DMS53 treated with DMSO at 0.1 percent for 48 hours (cell line): ENCODE results near the gene DHX58.

ENCODE experiments used
- DNase-seq: peaks from one replicate; lab custom pipeline; 2025; ENCODE audit not compliant: unreplicated experiment; lab: John Stamatoyannopoulos, UW

The DHX58 gene

DNA sequence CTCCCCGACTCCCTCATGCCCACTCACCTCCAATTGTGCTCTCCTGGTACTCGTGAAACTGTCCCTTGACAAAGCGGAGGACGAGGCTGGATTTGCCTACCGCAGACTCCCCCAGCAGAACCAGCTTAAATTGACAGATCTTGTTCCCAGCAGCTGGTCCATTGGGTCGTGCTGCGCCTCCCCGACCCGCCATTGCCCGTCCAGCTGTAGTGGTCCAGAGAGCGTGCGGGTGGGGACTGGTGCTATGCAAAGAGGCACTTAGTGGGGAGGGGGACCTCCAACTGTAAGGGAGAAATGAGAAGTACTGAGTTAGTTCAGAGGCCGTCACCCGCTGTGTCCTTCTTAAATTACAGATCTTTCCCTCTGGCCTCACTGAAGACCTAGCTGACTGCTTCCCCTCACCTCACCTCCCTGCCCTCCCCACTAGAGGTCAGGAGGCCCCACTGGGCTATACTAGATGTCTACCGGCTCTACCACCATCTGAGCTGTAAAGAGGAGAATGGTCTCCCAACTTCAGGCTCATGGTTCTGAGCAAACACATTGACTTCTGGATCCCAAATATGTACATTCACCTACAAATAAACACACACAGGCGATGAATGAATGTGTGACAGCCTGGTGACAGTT lies 17.9 kb upstream of the DHX58 start:
- no peak for DNase-seq

DNA sequence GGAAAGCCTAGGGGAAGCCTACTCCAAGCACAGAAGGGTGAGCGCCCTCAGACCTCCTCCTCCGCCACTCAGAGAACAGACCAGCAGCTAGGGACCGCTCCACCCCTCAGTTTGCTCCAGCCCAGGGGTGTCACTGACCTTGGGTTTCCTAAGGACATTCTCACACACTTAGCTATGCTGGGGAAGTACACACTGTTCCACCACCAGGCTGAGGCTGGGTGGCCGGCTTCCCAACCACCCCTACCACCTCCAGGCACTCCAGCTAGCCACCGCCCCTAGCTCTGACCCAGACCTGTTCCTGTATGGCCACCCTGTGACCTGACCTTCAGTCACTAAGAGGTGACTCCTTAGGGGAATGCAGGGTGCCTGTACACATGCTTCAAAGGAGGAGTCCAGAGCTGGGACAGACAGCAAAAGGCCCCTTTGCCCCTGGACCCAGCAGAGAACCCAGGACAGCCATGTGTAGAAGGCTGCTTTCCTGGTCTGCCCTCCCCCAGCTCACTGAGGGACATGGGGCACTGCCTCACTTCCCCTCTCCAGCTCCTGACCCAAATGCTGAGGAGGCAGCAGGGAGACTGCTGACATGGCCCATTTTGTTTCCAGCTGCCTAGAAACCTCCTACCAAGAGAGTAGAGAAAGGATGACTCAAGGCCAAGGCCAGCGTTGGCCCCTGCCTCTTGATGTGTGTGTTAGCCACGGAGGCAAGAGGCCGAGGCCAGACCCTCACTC lies 16.8 kb upstream of the DHX58 start:
- no peak for DNase-seq

DNA sequence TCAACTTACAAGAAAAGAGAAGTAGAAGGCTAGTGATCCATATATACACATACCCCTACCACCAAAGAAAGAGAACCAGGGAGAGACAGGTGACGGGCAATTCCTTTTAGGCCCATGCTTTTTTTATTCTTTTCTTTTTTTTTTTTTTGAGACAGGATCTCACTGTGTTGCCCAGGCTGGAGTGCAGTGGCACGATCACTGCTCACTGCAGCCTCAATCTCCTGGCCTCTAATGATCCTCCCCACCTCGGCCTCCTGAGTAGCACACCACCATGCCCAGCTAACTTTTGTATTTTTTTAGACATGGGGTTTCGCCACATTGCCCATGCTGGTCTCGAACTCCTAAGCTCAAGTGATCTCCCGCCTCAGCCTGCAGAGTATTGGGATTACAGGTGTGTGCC lies 14.9 kb upstream of the DHX58 start:
- no peak for DNase-seq

GRCh38 chr17:42126836-42127235 lies 14.3 kb upstream of the DHX58 start:
- no peak for DNase-seq

GRCh38 chr17:42125565-42125964 lies 13.1 kb upstream of the DHX58 start:
- DNase-seq, result no peak

GRCh38 chr17:42124256-42124655 lies 11.7 kb upstream of the DHX58 start:
- no peak for DNase-seq

GRCh38 chr17:42122371-42123303 lies 10.1 kb upstream of the DHX58 start, which contains the start of gene HSPB9:
Gene HSPB9, plus strand, starts transcription at chr17:42122804. Its CDS starts 47 bp downstream, at chr17:42122851.
- DNase-seq, result peak; percentile 59

DNA sequence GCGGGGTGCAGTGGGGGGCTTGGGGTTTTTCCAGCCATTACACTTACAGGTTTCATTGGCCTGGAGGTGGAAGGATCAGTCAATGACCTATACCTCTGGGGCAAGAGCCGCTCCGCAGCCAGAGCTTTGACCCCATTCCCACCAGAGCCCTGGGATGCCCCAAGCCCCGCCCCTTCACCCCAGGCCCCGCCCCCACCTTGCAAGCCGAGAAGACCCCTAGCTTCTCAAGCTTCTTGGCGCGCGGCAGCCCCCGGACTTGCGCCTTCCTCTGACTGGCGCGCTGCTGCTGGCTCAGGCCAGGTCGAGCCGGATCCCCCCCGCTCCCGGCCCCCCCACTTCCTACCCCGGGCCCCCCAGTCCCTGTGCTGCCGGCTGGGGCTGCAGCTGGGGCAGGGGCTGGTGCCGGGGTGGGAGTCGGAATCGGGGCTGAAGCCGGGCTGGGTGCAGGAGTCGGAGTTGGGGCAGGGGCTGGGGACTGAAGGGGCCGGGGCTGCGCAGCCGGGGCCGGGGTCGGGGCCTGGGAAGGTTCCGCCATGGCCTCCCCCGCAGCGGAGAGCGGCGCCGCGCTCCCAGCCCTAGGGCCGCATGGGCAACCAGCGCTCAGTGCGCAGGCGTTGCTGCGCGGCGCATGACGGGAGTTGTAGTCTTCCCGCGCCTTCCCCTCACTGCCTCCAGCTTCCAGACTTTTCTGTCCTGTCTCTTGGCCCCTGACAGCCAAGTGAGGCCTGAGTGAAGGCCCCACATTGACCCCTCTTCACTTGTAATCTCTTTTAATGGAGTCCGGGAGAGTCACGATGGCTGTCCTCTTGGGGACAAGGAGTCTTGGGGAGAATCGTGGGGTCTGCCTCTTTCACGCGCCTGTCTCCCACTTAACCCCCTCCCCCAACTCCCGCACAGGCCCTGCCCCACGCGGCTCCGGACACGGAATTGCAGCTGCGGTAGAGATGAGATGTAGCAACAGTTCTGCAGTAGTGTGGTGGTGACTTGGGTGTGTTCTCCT lies 8.6 kb upstream of the DHX58 start, which contains the start of gene KAT2A:
TSS of gene KAT2A (minus strand) at position 598 of the 1,000 bp plus-strand sequence. CDS start at position 535, 63 bp downstream.
- DNase-seq, result peak; percentile 54

GRCh38 chr17:42120161-42120769 lies 7.8 kb upstream of the DHX58 start:
- DNase-seq, result no peak

- DNase-seq, result no peak
These were observed 6.8 kb upstream of the DHX58 start for GRCh38 chr17:42119301-42119700.

- DNase-seq, result no peak
These were observed 6.0 kb upstream of the DHX58 start for GRCh38 chr17:42118545-42118944.

DNA sequence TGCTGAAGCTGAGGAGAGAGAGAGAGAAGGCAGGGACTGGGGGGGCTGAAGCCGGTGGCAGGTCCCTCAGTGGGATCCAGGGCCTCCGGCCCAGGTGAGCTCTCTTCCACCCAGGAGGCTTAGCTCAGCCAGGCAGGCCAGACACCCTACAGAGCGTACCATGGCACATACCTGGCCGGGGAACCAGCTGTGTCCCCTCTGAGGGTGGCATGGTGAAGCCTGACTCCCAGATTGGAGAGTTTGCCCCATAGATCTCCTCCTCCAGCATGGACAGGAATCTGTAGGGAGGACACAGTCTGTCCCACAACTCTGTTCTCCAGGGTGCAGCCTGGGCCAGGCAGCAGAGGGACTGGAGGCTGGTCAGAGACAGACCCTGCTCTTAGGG lies 5.6 kb upstream of the DHX58 start:
- no peak for DNase-seq

DNA sequence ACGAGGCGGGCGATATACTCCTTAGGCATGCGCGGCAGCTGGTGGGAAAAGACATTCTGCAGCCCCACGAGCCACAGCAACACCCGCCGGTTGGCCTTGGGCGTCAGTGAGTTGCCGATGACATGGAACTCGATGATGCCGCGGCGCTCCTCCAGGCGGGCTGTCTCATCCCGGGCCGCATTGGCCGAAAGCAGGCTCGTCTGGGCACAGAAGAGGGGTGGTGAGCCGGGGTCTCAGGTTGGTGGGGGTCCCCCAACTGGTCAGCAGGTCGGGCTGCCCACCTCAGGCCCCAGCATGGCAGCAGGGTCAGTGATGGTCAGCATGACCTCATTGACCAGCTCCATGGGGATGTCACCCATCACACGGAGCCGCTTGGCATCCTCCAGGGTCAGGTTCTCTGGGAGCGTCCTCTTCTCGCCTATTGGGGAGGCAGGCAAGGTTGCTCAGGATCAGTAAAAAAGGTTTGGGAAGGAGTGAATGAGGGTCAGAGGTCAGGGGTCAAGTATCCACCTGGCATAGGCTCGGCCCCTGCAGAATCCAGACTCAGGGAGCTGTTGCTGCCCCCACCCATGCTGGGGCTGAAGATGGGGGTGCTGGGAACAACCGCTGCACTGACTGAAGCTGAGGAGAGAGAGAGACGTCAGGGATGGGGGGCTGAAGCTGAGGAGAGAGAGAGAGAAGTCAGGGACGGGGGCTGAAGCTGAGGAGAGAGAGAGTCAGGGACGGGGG lies 5.0 kb upstream of the DHX58 start:
- DNase-seq, result no peak

DNA sequence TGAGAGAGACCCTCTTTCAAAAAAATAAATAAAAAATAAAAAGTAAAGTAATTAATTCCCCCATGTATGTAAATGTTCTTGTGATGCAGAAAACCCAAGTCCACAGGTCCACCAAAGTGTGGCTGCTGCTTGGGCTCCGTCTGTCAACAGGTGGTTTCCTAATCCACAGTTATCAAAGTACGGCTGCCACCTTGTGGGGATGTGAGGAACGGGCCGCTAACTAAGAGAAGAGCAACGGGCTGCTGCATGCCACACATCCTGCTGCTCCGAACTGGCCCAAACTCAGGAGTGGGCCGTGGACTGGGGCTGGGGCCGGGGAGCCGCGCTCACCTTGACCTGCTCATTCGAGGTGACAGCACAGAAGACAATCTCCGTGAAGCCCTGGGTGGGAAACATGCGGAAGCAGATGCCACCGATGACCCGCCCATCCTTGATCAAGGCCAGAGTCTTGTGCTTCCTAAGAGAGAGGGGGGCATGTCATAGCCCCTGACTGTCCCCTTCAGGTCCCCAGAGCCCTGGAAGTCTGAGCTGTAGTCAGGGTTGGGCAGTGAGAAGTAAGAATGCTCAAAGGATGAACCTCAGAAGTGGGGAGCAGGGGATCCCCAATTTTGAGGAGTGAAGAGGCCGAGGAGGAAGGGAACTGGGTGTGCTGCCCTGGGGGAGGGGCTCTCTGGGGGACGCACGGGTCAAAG lies 4.3 kb upstream of the DHX58 start:
- DNase-seq, result peak; percentile 63

DNA sequence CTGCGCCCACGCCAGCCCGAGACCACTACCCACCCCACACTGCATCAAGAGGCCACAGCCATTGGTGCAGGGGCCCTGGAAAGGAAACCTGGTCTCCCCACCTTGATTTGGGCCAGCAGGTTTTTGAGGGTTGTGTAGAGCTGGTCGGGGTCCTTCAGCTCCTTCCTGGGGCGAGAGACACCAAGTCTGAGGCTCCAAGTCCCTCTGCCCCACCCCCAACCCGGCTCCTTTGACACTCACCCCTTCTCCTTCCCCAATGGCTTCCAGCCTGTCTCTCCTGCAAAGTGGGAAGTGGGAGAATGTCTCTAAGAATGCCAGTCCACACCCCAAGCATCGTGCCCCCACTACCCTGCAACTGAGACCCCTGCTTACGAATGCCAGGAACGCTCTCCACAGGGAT lies 1.6 kb upstream of the DHX58 start:
- DNase-seq, result no peak

GRCh38 chr17:42113293-42114069 lies 967 bp upstream of the DHX58 start:
- no peak for DNase-seq

GRCh38 chr17:42111871-42112551 lies 503 bp downstream of the DHX58 start:
- DNase-seq, result no peak
